Progenitor cell of endocrine pancreas (in vitro differentiated cells): ENCODE measurements around the gene LONP2. TPM values are rescaled to one million over a fixed set of nuclear protein-coding genes. Genes with fewer than 3 reads are reported as not detected.

ENCODE experiments used
- DNase-seq: peaks from one replicate; pipeline ENCODE4 v3.0.0; 2021; ENCODE audit warnings: low spot score; ENCODE audit not compliant: unreplicated experiment
- H3K27ac Mint-ChIP-seq: 2 replicates; pipeline ENCODE4 v1.8.0; 2021; ENCODE audit warnings: mild to moderate bottlenecking, moderate library complexity, mixed read lengths
- H3K27me3 Mint-ChIP-seq: 2 replicates; pipeline ENCODE4 v1.8.0; 2021; ENCODE audit warnings: mixed read lengths
- H3K36me3 Mint-ChIP-seq: 2 replicates; pipeline ENCODE4 v1.8.0; 2022; ENCODE audit warnings: mixed read lengths; ENCODE audit not compliant: insufficient read depth
- H3K4me1 Mint-ChIP-seq: 2 replicates; pipeline ENCODE4 v1.8.0; 2021; ENCODE audit warnings: low read depth, mixed read lengths
- H3K4me3 Mint-ChIP-seq: 2 replicates; pipeline ENCODE4 v1.8.0; 2021; ENCODE audit warnings: low read depth, mild to moderate bottlenecking, moderate library complexity, mixed read lengths
- H3K9me3 Mint-ChIP-seq: 2 replicates; pipeline ENCODE4 v1.8.0; 2021; ENCODE audit warnings: low read depth, mixed read lengths
- total RNA-seq: library from RNA; stranded (reverse); gene quantifications from 2 replicates; pipeline ENCODE4 v1.2.1, GENCODE V29; 2021
- TF ChIP-seq, protein P1 (sequence below): fragments of 200-600 bp; sonication (generic); IDR thresholded peaks from one replicate; pipeline ENCODE4 v1.5.0; 2021; ENCODE audit warnings: antibody characterized with exemption, mild to moderate bottlenecking; ENCODE audit not compliant: unreplicated experiment

Gene LONP2
- total RNA-seq, 1 donor from 2014 or later, result 66.4 TPM

GRCh38 chr16:48317026-48317425 is 72.9 kb downstream of the LONP2 start:
- DNase-seq, result no peak
- TF ChIP-seq, protein P1, sequence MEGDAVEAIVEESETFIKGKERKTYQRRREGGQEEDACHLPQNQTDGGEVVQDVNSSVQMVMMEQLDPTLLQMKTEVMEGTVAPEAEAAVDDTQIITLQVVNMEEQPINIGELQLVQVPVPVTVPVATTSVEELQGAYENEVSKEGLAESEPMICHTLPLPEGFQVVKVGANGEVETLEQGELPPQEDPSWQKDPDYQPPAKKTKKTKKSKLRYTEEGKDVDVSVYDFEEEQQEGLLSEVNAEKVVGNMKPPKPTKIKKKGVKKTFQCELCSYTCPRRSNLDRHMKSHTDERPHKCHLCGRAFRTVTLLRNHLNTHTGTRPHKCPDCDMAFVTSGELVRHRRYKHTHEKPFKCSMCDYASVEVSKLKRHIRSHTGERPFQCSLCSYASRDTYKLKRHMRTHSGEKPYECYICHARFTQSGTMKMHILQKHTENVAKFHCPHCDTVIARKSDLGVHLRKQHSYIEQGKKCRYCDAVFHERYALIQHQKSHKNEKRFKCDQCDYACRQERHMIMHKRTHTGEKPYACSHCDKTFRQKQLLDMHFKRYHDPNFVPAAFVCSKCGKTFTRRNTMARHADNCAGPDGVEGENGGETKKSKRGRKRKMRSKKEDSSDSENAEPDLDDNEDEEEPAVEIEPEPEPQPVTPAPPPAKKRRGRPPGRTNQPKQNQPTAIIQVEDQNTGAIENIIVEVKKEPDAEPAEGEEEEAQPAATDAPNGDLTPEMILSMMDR, result no peak
- no peaks in the 10 kb centered on the region for H3K27me3 Mint-ChIP-seq
- peaks cover 30% of the 10 kb centered on the region for H3K36me3 Mint-ChIP-seq
- no peak overlapping the region for H3K4me3 Mint-ChIP-seq
- no peak overlapping the region for H3K27ac Mint-ChIP-seq
- H3K4me1 Mint-ChIP-seq, result no peaks in the 10 kb centered on the region
- peaks cover 18% of the 10 kb centered on the region for H3K9me3 Mint-ChIP-seq

DNA sequence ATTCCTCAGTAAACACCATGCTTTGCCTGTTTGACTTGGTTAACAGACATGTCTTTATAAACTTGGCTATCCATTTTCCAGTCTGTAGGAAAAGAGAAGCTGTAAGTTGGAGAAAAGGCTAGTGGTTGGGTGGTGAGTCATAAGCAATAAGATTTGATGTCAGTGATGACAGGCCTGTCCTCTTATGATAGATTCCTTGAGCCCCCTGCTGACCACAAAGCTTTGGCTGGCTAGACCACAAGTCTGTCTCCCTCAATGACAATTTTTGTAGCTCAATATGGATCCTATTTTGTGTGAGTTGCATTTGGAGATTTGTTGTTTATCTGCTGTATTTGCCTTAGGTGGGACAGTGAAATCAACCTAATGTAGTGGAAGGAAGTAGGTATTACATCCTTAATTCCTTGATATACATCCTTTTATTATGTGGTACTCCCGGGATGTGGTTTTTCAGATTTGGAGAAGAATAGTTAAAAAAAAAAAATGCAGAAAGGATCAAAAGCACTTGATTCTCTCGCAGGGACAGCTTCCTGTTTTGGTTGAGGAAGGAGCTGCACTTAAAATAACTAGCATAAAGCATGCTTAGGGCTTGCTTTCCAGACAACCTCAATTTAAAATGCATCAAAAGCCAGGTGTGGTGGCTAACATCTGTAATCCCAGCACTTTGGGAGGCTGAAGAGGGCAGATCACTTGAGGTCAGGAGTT is 73.7 kb downstream of the LONP2 start:
- Mint-ChIP-seq H3K4me3 (no peak overlapping the region), H3K27ac (no peak overlapping the region), H3K9me3 (peaks cover 12% of the 10 kb centered on the region), H3K27me3 (no peaks in the 10 kb centered on the region), H3K36me3 (peaks cover 23% of the 10 kb centered on the region), H3K4me1 (no peaks in the 10 kb centered on the region)
- DNase-seq, result no peak
- TF ChIP-seq, protein P1, result no peak

DNA sequence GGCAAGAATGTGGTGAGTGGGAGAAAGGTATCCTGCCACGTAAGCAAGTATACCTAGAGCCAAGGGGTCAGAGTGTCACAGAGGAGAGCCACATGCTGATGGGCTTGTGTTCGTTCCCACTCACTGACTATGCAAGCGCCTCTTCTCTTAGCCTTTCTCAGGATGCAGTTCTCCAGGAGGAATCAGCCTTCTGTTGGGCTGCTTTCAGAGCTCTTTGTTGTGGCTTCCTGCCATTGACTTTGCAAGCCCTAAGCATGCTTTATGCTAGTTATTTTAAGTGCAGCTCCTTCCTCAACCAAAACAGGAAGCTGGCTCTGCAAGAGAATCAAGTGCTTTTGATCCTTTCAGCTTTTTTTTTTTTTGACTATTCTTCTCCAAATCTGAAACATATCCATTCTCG is 74.5 kb downstream of the LONP2 start:
- TF ChIP-seq, protein P1, result no peak
- peaks cover 6% of the 10 kb centered on the region for H3K9me3 Mint-ChIP-seq
- H3K27me3 Mint-ChIP-seq, result no peaks in the 10 kb centered on the region
- H3K4me1 Mint-ChIP-seq, result no peaks in the 10 kb centered on the region
- no peak overlapping the region for H3K27ac Mint-ChIP-seq
- H3K36me3 Mint-ChIP-seq, result peaks cover 17% of the 10 kb centered on the region
- DNase-seq, result no peak
- H3K4me3 Mint-ChIP-seq, result no peak overlapping the region

DNA sequence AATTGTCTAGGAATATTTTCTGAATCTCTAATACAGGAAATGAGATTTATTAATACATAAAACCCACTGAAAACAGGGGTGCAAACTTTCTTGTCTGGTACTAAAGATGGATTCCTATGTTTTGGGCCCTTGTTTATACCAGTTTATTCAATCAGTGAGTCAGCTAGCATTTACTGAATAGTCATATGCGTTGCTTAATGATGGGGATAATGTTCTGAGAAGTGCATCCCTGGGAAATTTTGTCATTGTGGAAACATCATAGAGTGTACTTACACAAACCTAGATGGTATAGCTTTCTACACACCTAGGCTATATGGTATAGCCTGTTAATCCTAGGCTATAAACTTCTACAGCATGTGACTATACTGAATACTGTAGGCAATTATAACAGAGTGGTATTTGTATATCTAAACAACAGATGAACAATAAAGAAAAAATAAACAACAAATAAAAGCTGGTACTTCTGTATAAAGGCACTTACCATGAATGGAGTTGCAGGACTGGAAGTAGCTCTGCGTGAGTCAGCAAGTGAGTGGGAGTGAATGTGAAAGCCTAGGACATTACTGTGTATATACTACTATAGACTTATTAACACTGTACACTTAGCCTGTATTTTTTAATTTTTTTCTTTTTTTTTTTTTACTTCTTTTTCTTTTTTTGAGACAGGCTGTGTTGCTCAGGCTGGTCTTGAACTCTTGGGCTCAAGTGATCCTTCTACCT is 77.4 kb downstream of the LONP2 start:
- Mint-ChIP-seq H3K9me3 (no peaks in the 10 kb centered on the region), H3K4me3 (no peak overlapping the region), H3K36me3 (peaks cover 8% of the 10 kb centered on the region), H3K4me1 (no peaks in the 10 kb centered on the region), H3K27ac (no peak overlapping the region), H3K27me3 (no peaks in the 10 kb centered on the region)
- DNase-seq, result no peak
- TF ChIP-seq, protein P1, result no peak

- Mint-ChIP-seq H3K27ac (peak overlapping the region; percentile 28), H3K9me3 (no peaks in the 10 kb centered on the region), H3K27me3 (no peaks in the 10 kb centered on the region), H3K4me3 (no peak overlapping the region), H3K4me1 (no peaks in the 10 kb centered on the region), H3K36me3 (peaks cover 5% of the 10 kb centered on the region)
- TF ChIP-seq, protein P1, result no peak
- no peak for DNase-seq
Observed at GRCh38 chr16:48323783-48324775, 80.0 kb downstream of the LONP2 start.
